Activated CD4-positive, alpha-beta memory T cell treated with anti-CD3 and anti-CD28 coated beads for 36 hours (primary cell): ENCODE measurements around the gene ADISSP. TPM values are rescaled to one million over a fixed set of nuclear protein-coding genes. Genes with fewer than 3 reads are reported as not detected.

Source experiments
- CTCF ChIA-PET: fragments of 350-600 bp; sonication (Branson Sonifier 250); formaldehyde crosslinking; loops from one replicate; lab custom pipeline; 2021; ENCODE audit warnings: antibody characterized with exemption, inconsistent platforms; lab: Charles Lee
- POLR2A ChIA-PET: fragments of 350-600 bp; sonication (Branson Sonifier 250); formaldehyde crosslinking; loops from one replicate; lab custom pipeline; 2021; ENCODE audit warnings: antibody characterized with exemption; lab: Charles Lee
- DNase-seq: peaks from one replicate; pipeline ENCODE4 v3.0.0-alpha.2; 2020
- H3K27ac Mint-ChIP-seq: one replicate; pipeline ENCODE4 v1.8.0; 2021; ENCODE audit warnings: mixed read lengths
- H3K27me3 Mint-ChIP-seq: one replicate; pipeline ENCODE4 v1.8.0; 2021; ENCODE audit warnings: mixed read lengths
- H3K36me3 Mint-ChIP-seq: one replicate; pipeline ENCODE4 v1.8.0; 2021; ENCODE audit warnings: mixed read lengths
- H3K4me1 Mint-ChIP-seq: one replicate; pipeline ENCODE4 v1.8.0; 2021; ENCODE audit warnings: low read depth, mixed read lengths
- H3K4me3 Mint-ChIP-seq: one replicate; pipeline ENCODE4 v1.8.0; 2021; ENCODE audit warnings: mild to moderate bottlenecking, mixed read lengths
- H3K9me3 Mint-ChIP-seq: one replicate; pipeline ENCODE4 v1.8.0; 2021; ENCODE audit warnings: mixed read lengths
- intact Hi-C: fragments of 100-400 bp; cut with micrococcal nuclease; formaldehyde crosslinking; loops from one replicate; pipeline ENCODE4 v1.15.1; 2023
- total RNA-seq, 2 experiments: library from RNA; stranded (reverse); gene quantifications; one replicate each; pipeline ENCODE4 v1.2.3, GENCODE V29; 2021

The ADISSP gene
- total RNA-seq, 2 experiments from 2014 or later = 50.6 to 51.4 TPM

DNA sequence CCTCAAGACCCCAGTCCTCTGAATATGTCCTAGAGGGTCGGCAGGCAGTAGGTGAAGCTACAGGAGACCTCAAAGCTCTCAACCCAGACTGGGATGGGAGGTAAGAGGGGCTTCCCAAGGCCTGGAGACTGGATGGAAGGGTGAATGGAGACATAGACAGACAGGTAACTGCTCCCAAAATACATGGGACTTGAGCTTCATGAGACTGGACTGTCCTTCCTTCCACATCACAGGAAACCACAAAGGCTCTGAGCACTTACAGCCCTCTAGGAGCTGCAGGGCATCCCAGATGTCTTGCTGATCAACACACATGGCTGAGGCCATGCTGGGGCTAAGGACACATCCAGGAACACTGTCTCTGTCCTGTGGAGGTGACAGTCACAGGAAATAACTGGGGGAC lies 23.5 kb downstream of the ADISSP start:
- ChIA-PET CTCF (interaction anchor here (0.5 to 2.7 kb wide), 3 partner anchors 34 to 70 kb away, joined by 4 to 12 read pairs (median 5); no protein-coding TSS in a partner anchor), POLR2A (no interaction called here)
- H3K4me1 Mint-ChIP-seq = peaks cover 7% of the 10 kb centered on the region
- intact Hi-C loops = no loop called here
- H3K27me3 Mint-ChIP-seq = peaks cover 2% of the 10 kb centered on the region
- no peaks in the 10 kb centered on the region for H3K36me3 Mint-ChIP-seq
- H3K9me3 Mint-ChIP-seq = no peaks in the 10 kb centered on the region
- no peak for DNase-seq
- no peak overlapping the region for H3K27ac Mint-ChIP-seq
- H3K4me3 Mint-ChIP-seq = no peak overlapping the region

DNA sequence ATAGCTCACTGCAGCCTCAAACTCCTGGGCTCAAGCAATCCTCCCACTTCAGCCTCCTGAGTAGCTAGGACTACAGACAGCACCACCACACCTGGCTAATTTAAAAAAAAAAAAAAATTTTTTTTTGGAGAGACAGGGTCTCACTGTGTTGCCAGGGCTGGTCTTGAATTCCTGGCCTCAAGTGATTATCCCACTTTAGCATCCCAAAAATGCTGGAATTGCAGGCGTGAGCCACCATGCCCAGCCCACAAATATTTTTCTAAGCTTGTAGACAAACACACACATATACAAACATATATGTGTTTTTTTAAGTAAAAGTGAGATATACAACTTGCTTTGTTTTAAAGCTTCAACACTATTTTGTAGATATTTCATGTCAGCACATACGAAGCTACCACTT lies 24.3 kb downstream of the ADISSP start:
- POLR2A ChIA-PET = interaction anchor here (0.7 kb wide), 1 partner anchor 275 kb away, joined by 4 read pairs; no protein-coding TSS in a partner anchor
- CTCF ChIA-PET = interaction anchor here (2.1 to 2.7 kb wide), 2 partner anchors 33 to 66 kb away, joined by 5 to 12 read pairs; no protein-coding TSS in a partner anchor
- no peak for DNase-seq
- no peaks in the 10 kb centered on the region for H3K9me3 Mint-ChIP-seq
- H3K4me1 Mint-ChIP-seq = peaks cover 7% of the 10 kb centered on the region
- H3K27ac Mint-ChIP-seq = no peak overlapping the region
- intact Hi-C loops = no loop called here
- H3K27me3 Mint-ChIP-seq = peaks cover 2% of the 10 kb centered on the region
- no peak overlapping the region for H3K4me3 Mint-ChIP-seq
- H3K36me3 Mint-ChIP-seq = no peaks in the 10 kb centered on the region

DNA sequence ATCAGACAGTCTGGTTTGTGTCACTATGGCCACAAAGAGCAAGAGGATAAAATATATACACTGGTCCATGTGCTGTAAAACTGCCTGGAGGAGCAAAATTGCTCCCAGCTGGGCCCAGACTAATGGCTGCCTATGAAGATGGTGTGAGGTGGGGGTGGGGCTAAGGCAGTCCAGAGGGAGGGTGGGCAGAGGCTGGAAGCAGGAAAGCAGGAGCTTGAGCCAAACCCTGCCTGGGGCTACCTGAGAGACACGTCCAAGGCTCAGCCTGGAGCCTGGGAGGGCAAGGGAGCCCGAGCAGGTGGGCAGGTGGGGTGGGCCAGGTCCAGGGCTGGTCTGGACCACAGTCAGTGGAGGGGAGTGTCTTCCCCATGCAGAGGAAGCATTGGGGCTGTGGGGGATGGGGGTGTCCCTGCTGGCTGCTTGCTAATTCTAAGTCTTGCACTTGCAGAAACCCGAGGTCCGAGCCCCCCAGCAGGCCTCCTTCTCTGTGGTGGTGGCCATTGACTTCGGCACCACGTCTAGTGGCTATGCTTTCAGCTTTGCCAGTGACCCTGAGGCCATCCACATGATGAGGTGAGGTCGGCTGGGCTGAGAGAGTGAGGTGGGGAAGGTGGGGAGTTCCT lies 25.6 kb downstream of the ADISSP start:
- ChIA-PET CTCF (interaction anchor here (0.7 to 2.7 kb wide), 3 partner anchors 9 to 31 kb away, joined by 3 to 12 read pairs (median 4); no protein-coding TSS in a partner anchor), POLR2A (no interaction called here)
- H3K27me3 Mint-ChIP-seq = peaks cover 2% of the 10 kb centered on the region
- no peaks in the 10 kb centered on the region for H3K36me3 Mint-ChIP-seq
- H3K4me1 Mint-ChIP-seq = peaks cover 7% of the 10 kb centered on the region
- intact Hi-C loops = no loop called here
- no peak overlapping the region for H3K4me3 Mint-ChIP-seq
- no peaks in the 10 kb centered on the region for H3K9me3 Mint-ChIP-seq
- no peak overlapping the region for H3K27ac Mint-ChIP-seq
- no peak for DNase-seq

DNA sequence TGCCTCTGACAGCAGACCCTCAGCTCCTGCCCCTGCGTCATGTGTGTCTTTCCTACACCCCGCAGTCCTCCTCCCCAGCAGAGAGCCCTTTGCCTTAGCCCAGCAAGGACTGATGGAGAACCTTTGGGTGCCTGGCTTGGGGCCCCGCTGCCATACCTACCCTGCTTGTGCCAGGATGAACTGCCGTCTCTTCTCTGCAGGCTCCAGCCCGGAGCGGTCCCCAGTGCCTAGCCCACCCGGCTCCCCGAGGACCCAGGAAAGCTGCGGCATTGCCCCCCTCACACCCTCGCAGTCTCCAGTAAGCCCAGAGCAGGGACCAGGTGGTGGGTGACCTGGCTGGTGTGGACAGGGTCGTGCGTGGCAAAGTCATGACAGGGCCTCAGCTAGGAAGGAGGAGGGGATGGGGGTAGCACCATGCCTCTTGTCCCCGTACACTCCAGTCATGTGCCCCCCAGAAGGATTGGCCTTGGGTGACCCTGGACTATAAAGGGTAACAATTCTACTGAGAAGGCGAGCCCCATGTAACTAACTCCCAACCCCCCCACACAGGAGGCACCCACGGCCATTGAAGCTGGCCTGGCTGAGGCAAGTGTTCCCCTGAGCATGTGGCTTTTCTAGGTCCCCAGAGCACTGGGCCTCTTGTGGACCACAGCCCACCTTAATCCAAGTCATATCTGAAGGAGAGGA lies 26.8 kb downstream of the ADISSP start:
- DNase-seq = no peak
- H3K36me3 Mint-ChIP-seq = no peaks in the 10 kb centered on the region
- peaks cover 7% of the 10 kb centered on the region for H3K4me1 Mint-ChIP-seq
- intact Hi-C loops = no loop called here
- no peaks in the 10 kb centered on the region for H3K27me3 Mint-ChIP-seq
- no peak overlapping the region for H3K27ac Mint-ChIP-seq
- H3K4me3 Mint-ChIP-seq = no peak overlapping the region
- CTCF ChIA-PET = interaction anchor here (1.1 kb wide), 1 partner anchor 13 kb away, joined by 4 read pairs; no protein-coding TSS in a partner anchor
- POLR2A ChIA-PET = no interaction called here
- H3K9me3 Mint-ChIP-seq = no peaks in the 10 kb centered on the region

DNA sequence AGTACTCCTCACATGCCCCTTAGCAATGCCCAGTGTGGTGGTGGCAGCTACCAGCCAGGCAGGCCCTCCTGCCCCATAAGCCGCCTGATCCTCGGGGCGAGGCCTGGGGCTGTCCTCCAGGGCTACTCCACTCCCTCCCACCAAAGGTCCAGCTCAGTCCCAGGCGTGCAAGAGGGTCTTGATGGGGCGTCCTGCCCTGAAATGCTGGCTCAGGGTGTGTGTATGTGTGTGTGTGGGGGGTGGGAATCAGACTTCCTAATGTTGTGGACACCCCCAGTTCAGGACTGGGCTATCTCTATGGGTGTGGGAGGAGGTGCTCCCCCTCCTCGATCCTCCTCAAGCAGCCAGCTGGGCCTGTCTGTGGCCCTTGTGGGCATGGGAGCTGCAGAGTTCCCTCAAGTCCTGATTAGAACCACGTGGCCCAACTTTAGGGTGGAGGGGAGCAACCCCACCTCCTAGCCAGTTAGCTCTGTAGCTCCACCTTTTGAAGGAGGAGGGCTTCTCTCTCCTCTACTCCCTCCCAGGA lies 27.6 kb downstream of the ADISSP start:
- H3K4me1 Mint-ChIP-seq = peaks cover 4% of the 10 kb centered on the region
- intact Hi-C loops = no loop called here
- ChIA-PET CTCF (interaction anchor here (1.0 kb wide), 1 partner anchor 10 kb away, joined by 3 read pairs; no protein-coding TSS in a partner anchor), POLR2A (no interaction called here)
- DNase-seq = no peak
- no peak overlapping the region for H3K4me3 Mint-ChIP-seq
- H3K36me3 Mint-ChIP-seq = no peaks in the 10 kb centered on the region
- H3K27ac Mint-ChIP-seq = no peak overlapping the region
- no peaks in the 10 kb centered on the region for H3K27me3 Mint-ChIP-seq
- no peaks in the 10 kb centered on the region for H3K9me3 Mint-ChIP-seq

DNA sequence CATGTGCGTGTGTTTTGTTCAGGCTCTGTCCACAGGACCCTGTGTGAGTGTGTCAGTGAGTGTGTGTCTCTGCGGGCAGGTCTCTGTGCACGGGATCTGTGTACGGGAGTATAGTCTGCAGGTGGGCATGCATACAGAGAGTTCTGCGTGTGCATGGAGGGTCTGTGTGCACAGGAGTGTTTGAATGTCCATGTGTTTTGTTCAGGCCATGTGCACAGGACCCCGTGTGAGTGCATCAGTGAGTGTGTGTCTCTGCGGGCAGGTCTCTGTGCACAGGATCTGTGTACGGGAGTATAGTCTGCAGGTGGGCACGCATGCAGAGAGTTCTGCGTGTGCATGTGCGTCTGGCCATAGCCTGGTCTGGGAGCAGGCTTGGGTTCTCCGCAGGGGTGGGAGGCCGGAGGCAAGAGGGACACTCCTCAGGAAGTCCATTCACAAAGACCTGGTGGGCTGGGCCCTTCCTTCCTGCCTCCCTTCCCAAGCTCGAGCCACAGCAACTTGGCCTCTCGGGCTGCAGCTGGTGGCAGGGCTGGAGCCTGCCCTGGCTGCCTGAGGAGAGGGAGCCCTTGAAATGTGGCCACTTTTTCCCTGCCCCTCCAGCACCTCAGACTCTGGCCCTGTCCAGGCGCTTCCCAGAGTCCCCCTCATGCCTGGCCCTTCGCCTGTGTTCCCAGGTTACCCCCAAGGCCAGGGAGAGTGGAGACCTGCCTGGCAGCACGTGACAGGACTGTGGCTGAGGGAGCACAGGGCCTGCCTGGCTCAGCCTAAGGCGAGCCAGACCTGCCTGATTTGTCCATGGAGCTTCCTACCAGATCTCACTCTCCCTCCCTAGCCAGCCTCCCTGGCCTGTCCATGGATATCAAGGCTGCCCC lies 28.3 kb downstream of the ADISSP start:
- H3K36me3 Mint-ChIP-seq = no peaks in the 10 kb centered on the region
- H3K9me3 Mint-ChIP-seq = no peaks in the 10 kb centered on the region
- intact Hi-C loops = no loop called here
- ChIA-PET CTCF (interaction anchor here (1.0 kb wide), 1 partner anchor 10 kb away, joined by 3 read pairs; no protein-coding TSS in a partner anchor), POLR2A (no interaction called here)
- DNase-seq = no peak
- H3K27ac Mint-ChIP-seq = no peak overlapping the region
- H3K4me1 Mint-ChIP-seq = peaks cover 2% of the 10 kb centered on the region
- H3K4me3 Mint-ChIP-seq = no peak overlapping the region
- no peaks in the 10 kb centered on the region for H3K27me3 Mint-ChIP-seq

DNA sequence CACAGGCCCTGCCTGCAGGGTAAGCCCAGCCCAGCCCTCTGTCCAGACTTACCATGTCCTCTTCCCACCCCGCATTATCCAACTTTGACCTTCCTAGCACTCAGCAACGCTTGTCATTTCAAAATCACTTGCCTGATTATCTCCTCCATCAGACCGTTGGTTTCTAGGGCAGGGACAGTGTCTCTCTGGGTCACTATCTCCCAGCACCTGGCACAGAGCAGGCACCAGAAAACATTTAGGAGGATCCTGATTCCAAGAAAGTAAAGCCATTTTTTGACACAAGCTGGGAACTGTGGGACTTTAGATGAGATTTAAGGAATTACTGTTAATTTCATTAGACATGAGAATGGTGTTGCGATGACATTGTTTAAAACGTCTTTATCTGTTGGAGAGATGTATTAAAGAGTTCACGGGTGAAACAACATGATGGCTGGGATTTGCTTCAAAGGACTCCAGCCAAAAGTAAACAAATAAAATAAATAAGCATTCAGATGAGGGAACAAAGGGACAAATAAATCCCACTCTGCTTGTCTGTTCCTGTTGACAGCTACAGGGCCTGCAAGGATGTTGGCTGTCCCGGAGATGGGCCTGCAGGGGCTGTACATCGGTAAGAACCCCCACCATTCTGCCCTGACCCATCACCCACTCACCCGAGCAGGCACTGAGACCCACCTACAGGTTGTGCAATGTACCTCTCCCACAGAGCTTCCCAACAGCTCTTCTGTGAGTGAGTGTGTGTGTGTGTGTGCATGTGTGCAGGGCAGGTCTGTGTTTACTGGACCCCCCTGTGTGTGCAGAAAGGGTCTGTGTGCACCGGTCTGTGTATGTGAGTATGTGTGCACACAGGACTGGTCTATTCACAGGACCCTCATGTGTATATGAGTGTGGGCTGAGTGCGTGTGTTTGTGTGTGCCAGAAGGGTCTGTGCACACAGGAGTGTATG lies 29.2 kb downstream of the ADISSP start:
- Mint-ChIP-seq H3K27me3 (peaks cover under 1% of the 10 kb centered on the region), H3K27ac (no peak overlapping the region), H3K4me1 (no peaks in the 10 kb centered on the region), H3K4me3 (no peak overlapping the region), H3K36me3 (no peaks in the 10 kb centered on the region), H3K9me3 (no peaks in the 10 kb centered on the region)
- ChIA-PET POLR2A (no interaction called here), CTCF (no interaction called here)
- no peak for DNase-seq
- intact Hi-C loops = no loop called here

DNA sequence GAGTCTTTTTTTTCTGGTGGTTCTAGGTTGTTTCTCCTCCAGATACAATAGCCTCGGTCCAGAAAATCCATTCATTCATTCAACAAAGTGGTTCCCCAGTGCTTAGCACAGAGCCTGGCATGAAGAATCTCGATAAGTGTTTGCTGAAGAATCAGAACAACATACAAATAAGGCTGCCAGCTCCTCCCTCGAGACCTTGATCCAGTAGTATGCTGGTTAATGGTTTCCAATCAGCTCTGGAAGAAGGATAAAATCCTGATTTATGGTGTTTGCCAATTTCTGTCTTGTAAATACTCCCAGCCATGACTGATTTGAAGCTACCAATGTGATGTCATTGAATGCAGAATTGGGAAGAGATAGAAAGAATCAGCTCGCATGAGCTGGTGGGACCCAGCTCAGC lies 31.8 kb downstream of the ADISSP start:
- Mint-ChIP-seq H3K4me3 (no peak overlapping the region), H3K27ac (no peak overlapping the region), H3K36me3 (no peaks in the 10 kb centered on the region), H3K4me1 (no peaks in the 10 kb centered on the region), H3K9me3 (no peaks in the 10 kb centered on the region), H3K27me3 (peaks cover 20% of the 10 kb centered on the region)
- CTCF ChIA-PET = interaction anchor here (1.6 to 1.9 kb wide), 2 partner anchors 14 to 25 kb away, joined by 3 to 8 read pairs; no protein-coding TSS in a partner anchor
- POLR2A ChIA-PET = no interaction called here
- no peak for DNase-seq
- intact Hi-C loops = no loop called here

DNA sequence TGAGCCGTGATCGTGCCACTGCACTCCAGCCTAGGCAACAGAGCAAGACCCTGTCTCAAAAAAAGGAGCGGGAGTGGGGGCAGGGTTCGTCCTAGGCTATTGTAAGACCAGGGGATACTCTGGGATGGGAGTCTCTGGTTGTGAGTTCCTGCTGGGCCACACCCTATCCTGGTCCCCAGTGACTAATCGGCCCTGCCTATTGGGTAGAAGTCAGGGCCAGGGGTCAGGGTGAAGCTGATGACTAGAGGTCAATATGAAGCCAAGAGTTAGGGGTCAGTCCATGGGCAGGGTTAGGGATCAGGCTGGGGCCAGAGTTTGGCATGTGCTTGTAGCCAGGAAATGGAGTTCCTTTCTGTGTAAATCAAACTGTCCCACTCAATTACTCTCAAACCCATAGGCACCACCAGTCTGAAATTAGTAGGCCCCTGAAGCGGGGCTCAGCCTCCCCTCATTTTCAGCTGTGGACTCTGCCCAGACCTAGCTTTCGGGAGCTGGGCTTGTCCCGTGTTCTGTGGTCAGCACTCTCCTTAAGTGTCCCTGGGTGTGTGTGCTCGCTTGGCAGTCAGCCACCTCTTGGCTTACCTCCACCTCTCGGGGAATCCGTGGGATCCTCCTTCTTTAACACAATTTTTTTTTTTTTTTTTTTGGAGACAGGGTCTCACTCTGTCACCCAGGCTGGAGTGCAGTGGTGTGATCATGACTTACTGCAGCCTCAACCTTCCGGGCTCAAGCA lies 33.3 kb downstream of the ADISSP start:
- no peaks in the 10 kb centered on the region for H3K9me3 Mint-ChIP-seq
- H3K27ac Mint-ChIP-seq = no peak overlapping the region
- intact Hi-C loops = no loop called here
- no peaks in the 10 kb centered on the region for H3K4me1 Mint-ChIP-seq
- H3K27me3 Mint-ChIP-seq = peaks cover 29% of the 10 kb centered on the region
- H3K36me3 Mint-ChIP-seq = no peaks in the 10 kb centered on the region
- ChIA-PET POLR2A (no interaction called here), CTCF (no interaction called here)
- no peak overlapping the region for H3K4me3 Mint-ChIP-seq
- no peak for DNase-seq

DNA sequence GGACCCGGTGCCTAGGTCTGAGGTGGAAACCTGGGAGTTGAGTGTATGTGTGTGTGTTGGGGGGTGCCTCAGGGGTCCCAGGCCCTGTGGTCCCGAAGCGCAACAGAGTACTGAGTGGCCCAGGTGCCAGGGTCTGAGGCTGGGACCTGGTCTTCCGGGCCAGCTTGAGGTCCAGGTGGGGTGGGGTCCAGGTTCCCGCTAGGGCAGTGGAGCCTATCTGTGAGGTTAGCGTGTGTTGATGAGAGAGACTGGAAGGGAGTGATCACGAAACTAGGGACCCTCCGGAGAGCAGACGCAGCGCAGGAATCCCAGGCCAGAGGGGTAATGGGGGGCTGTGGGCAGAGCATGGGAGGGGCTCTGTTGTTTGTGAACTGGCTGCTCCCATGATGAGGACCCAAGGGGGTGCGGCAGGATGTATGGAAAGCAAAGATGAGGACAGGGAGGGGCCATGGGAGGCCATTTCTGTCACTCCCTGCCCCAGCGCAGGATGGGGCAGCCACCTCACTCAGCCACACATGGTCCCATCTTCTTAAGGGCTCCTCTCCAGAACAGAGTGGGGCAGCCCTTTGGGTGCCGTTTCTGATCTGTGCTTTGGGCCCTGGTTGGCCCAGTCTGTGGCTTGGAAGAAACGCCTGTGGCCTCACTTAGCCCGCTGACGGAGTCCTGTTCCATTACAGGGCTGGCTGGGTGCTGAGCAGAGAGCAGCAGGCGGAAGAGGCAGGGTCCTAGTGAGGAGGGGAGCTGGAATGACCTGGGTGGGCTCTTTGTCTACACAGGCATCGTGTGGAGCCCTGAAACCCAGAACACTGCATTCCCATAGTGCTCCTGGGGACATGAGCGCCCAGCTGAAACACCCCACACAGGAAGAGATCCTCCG lies 34.2 kb downstream of the ADISSP start:
- intact Hi-C loops = no loop called here
- H3K36me3 Mint-ChIP-seq = no peaks in the 10 kb centered on the region
- no peaks in the 10 kb centered on the region for H3K9me3 Mint-ChIP-seq
- DNase-seq = no peak
- no peaks in the 10 kb centered on the region for H3K4me1 Mint-ChIP-seq
- no peak overlapping the region for H3K4me3 Mint-ChIP-seq
- ChIA-PET POLR2A (no interaction called here), CTCF (no interaction called here)
- peaks cover 31% of the 10 kb centered on the region for H3K27me3 Mint-ChIP-seq
- H3K27ac Mint-ChIP-seq = no peak overlapping the region
